ENCODE measurements around the gene ING5.
A peak's percentile ranks its signal among the peaks of the same experiment; 100 is the strongest.

ING5 gene

DNA sequence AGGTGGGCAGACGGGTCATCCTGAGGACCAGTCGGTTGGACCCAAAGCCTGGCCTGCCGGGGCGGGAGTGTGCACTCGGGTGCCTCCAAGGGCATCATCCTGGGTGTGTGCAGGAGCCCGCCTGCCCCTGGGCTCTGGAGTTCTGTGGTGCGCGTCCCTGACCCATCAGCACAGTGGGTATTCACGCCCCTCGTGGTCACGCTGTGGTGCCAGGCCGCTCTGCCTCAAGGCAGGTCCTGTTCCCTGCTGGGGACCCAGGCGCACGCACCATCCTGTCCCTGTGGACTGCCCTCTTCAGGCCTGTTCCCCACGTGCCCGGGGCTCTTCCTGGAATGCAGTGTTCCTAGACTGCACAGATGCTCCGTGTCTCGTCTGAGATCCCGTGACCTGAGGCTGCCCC is 18.3 kb downstream of the ING5 start:
- TF ChIP-seq SIN3A (IDR thresholded peaks at IDR 0.05; ENCODE audit: borderline replicate concordance, insufficient read depth, low read length) (no peak), FOXP2 (optimal IDR thresholded peaks at IDR 0.05; ENCODE audit: borderline replicate concordance, extremely low read depth, extremely low read length, insufficient read depth) (no peak), POLR2AphosphoS5 (IDR thresholded peaks at IDR 0.05; ENCODE audit: low read depth, low read length) (no peak), TAF1 (IDR thresholded peaks at IDR 0.05; ENCODE audit: borderline replicate concordance, insufficient read depth, low read length) (no peak)
- TF ChIP-seq, protein P1, sequence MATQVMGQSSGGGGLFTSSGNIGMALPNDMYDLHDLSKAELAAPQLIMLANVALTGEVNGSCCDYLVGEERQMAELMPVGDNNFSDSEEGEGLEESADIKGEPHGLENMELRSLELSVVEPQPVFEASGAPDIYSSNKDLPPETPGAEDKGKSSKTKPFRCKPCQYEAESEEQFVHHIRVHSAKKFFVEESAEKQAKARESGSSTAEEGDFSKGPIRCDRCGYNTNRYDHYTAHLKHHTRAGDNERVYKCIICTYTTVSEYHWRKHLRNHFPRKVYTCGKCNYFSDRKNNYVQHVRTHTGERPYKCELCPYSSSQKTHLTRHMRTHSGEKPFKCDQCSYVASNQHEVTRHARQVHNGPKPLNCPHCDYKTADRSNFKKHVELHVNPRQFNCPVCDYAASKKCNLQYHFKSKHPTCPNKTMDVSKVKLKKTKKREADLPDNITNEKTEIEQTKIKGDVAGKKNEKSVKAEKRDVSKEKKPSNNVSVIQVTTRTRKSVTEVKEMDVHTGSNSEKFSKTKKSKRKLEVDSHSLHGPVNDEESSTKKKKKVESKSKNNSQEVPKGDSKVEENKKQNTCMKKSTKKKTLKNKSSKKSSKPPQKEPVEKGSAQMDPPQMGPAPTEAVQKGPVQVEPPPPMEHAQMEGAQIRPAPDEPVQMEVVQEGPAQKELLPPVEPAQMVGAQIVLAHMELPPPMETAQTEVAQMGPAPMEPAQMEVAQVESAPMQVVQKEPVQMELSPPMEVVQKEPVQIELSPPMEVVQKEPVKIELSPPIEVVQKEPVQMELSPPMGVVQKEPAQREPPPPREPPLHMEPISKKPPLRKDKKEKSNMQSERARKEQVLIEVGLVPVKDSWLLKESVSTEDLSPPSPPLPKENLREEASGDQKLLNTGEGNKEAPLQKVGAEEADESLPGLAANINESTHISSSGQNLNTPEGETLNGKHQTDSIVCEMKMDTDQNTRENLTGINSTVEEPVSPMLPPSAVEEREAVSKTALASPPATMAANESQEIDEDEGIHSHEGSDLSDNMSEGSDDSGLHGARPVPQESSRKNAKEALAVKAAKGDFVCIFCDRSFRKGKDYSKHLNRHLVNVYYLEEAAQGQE (IDR thresholded peaks at IDR 0.05; ENCODE audit: insufficient read depth in 1 of 2, low read depth in 2 of 2, low read length in 2 of 2) = no peak

DNA sequence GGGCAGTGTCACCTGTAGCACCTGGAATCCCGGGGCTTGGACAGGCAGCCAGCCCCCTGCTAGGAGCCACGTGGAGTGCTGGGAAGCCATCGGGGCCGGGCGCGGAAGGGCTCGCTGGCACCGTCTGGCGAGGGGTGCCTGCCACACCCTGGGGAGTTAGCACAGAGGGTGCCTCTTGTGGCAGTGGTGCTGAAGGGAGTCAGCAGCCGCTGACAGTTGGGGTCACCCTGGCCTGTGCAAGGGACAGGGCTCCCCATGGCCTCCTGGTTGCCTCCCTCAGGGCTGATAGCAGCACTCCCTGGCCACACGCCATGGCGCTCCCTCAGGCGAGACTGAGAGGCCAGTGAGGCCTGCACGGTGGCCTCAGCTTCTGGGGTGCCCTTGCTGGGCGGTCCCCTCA is 18.7 kb downstream of the ING5 start:
- no peak for TF ChIP-seq TAF1 (IDR thresholded peaks at IDR 0.05; ENCODE audit: borderline replicate concordance, insufficient read depth, low read length)
- no peak for TF ChIP-seq SIN3A (IDR thresholded peaks at IDR 0.05; ENCODE audit: borderline replicate concordance, insufficient read depth, low read length)

DNA sequence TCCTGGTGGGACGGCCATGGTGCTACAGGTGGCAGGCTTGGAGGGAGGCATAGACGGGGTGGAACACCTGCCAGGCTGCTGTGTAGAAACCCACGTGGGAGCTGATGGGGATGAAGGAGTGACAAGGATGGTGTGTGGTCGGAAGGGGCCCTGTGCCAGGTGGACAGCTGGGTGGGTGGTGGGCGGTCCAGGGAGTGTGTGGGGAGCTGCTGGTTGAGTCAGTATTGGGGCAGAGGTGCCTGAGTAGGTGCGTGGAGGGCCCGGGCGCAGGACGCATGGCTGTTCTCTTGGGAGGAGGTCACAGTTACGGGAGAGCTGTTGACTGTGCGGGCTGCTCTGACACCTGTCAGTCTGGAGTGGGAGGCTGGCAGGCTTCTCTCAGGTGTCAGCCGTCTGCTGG is 20.0 kb downstream of the ING5 start:
- no peak for TF ChIP-seq FOXP2 (optimal IDR thresholded peaks at IDR 0.05; ENCODE audit: borderline replicate concordance, extremely low read depth, extremely low read length, insufficient read depth)
- TF ChIP-seq SIN3A (IDR thresholded peaks at IDR 0.05; ENCODE audit: borderline replicate concordance, insufficient read depth, low read length) = no peak
- TF ChIP-seq, protein P1 (IDR thresholded peaks at IDR 0.05; ENCODE audit: insufficient read depth in 1 of 2, low read depth in 2 of 2, low read length in 2 of 2) = no peak
- no peak for TF ChIP-seq POLR2AphosphoS5 (IDR thresholded peaks at IDR 0.05; ENCODE audit: low read depth, low read length)
- no peak for TF ChIP-seq TAF1 (IDR thresholded peaks at IDR 0.05; ENCODE audit: borderline replicate concordance, insufficient read depth, low read length)

DNA sequence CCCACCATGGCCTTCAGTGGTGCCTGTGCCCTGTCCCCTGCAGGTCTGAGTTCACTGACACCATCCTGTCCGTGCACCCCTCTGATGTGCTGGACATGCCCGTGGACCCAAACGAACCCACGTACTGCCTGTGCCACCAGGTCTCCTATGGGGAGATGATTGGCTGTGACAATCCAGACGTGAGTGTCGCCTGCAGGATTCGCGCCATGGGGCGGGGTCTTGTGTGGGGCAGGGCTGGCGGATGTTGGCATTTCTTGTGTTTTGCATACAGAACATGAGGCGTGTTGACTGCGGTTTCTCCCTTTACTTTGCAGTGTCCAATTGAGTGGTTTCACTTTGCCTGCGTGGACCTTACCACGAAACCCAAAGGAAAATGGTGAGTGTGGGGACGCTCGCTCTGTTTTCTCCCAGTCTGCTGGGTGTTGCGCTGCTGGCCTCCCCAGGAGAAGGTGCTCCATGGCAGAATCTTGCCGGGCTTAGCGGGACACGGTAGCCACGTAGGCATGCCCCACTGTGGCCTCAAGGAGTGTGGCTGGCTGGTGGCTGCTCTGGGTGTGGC is 21.1 kb downstream of the ING5 start:
- TF ChIP-seq TAF1 (IDR thresholded peaks at IDR 0.05; ENCODE audit: borderline replicate concordance, insufficient read depth, low read length) = no peak
- TF ChIP-seq, protein P1 (IDR thresholded peaks at IDR 0.05; ENCODE audit: insufficient read depth in 1 of 2, low read depth in 2 of 2, low read length in 2 of 2) = no peak
- TF ChIP-seq POLR2AphosphoS5 (IDR thresholded peaks at IDR 0.05; ENCODE audit: low read depth, low read length) = 0 out of 2 replicates have a peak, but pooled peaks have one; percentile 7
- no peak for TF ChIP-seq SIN3A (IDR thresholded peaks at IDR 0.05; ENCODE audit: borderline replicate concordance, insufficient read depth, low read length)
- TF ChIP-seq FOXP2 (optimal IDR thresholded peaks at IDR 0.05; ENCODE audit: borderline replicate concordance, extremely low read depth, extremely low read length, insufficient read depth) = no peak

DNA sequence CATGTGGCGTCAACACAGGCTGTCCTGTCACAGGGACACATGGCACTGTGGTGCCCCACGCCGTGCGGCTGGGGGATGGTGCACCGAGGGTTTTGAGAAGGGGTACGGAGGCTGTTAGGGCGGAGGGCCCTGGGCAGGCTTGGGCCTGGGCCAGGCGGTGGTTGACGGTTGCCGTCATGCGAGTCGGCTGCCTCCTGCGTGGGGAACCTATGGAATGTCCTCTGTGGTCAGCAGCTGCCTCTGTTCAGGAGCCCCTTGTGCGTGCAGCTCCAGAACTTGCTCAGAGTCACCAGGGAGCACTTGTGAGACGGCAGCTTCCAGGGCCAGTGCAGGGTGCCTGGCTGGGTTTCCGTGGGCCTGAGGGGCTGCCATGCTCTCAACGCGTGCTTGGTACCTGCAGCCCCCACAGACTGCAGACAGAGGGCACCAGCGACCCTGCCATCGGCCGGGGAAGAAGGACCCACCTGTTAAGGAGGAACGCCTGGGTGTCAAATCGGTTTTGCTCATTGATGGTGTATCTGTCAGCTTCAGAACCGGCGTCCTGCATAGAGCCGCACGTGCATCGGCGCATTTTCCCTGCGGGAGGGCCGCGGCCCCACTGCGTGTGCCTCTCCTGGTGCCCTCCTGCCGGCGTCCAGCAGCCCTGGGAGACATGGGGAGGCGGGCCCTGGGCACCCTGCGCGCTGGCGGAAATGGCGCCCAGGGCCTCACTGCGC is 22.6 kb downstream of the ING5 start:
- no peak for TF ChIP-seq FOXP2 (optimal IDR thresholded peaks at IDR 0.05; ENCODE audit: borderline replicate concordance, extremely low read depth, extremely low read length, insufficient read depth)
- TF ChIP-seq, protein P1 (IDR thresholded peaks at IDR 0.05; ENCODE audit: insufficient read depth in 1 of 2, low read depth in 2 of 2, low read length in 2 of 2) = no peak
- TF ChIP-seq SIN3A (IDR thresholded peaks at IDR 0.05; ENCODE audit: borderline replicate concordance, insufficient read depth, low read length) = no peak
- no peak for TF ChIP-seq POLR2AphosphoS5 (IDR thresholded peaks at IDR 0.05; ENCODE audit: low read depth, low read length)
- no peak for TF ChIP-seq TAF1 (IDR thresholded peaks at IDR 0.05; ENCODE audit: borderline replicate concordance, insufficient read depth, low read length)
